H1 (cell line): Measurements from ENCODE around the gene FHL1. TPM values are rescaled to one million over a fixed set of nuclear protein-coding genes. Genes with fewer than 3 reads are reported as not detected.

Experiments
- CBX8 ChIP-seq: fragments of 300-800, 300-1000 bp; sonication (generic); IDR thresholded peaks from 2 replicates; pipeline ENCODE4 v1.7.1; 2016; ENCODE audit warnings: low read depth, low read length, borderline replicate concordance
- NRF1 ChIP-seq: IDR thresholded peaks from 2 replicates; pipeline ENCODE4 v1.6.1; 2011; ENCODE audit warnings: mild to moderate bottlenecking, low read depth, low read length, improper control_type of control experiment
- SIN3A ChIP-seq, 2 experiments: IDR thresholded peaks in 1 of 2; conservative IDR thresholded peaks in 1 of 2; 2 replicates each; pipeline ENCODE4 v1.6.1; 2011 to 2012; ENCODE audit warnings: low read length in 2 of 2, improper control_type of control experiment in 1 of 2, low read depth in 1 of 2, mild to moderate bottlenecking in 1 of 2
- SIRT6 ChIP-seq: IDR thresholded peaks from one replicate; pipeline ENCODE4 v1.7.1; 2012; ENCODE audit warnings: low read length, inconsistent platforms
- polyA plus RNA-seq, 7 experiments: library from polyadenylated mRNA; depleted of rRNA in 3 of 7; stranded (reverse) in 5 of 7; unstranded in 2 of 7; fragments of >200 nt in 5 of 7; fragments of 200-250 nt in 2 of 7; gene quantifications; 1 replicate in 5 of 7; 2 replicates in 1 of 7; 4 replicates in 1 of 7; pipeline versions ENCODE4 v1.2.1 to v1.2.3, GENCODE V29; 2011 to 2013; ENCODE audit warnings: missing spikeins in 2 of 7, mixed read lengths in 2 of 7
- total RNA-seq: library from RNA; stranded (reverse); fragmentation: NEBNext Ultra II Directional; extraction: Animal tissue kit (Norgen Biotek cat#: 25700); gene quantifications from 2 replicates; pipeline ENCODE4 v1.2.1, GENCODE V29; 2021
- TF ChIP-seq, protein P1 (sequence below): IDR thresholded peaks from 2 replicates; pipeline ENCODE4 v1.6.1; 2011; ENCODE audit warnings: low read length, improper control_type of control experiment

The FHL1 gene
- total and polyA plus RNA-seq, 2 of the 8 experiments (the other 6 are each of a cell fraction or from before 2014, with no cell fraction given) = 45.0 to 56.5 TPM

DNA sequence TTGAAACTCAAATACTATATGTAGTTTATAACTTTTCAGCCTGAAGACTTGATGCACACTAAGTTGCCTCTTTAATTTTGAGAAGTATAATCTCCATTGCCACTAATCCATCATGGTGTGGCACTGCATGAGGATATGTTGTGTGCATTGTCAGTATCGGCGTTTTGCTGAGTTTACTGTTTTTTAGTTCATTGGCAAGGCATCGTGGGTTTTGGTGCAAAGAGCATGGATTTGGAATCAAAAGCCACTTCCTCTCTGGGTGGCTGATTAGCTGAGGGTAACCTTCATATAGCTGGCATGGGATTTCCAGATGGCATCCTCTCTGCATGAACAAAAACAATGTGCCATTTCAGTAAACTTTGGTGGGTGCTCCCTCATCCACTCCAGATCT lies 38.7 kb downstream of the FHL1 start (continued):
- no peak for TF ChIP-seq NRF1
- no peak for TF ChIP-seq SIN3A (conservative IDR thresholded peaks at IDR 0.05 in 1 of 2, IDR thresholded peaks at IDR 0.05 in 1 of 2; ENCODE audit: low read depth in 1 of 2, low read length in 2 of 2)
- no peak for TF ChIP-seq CBX8
- TF ChIP-seq, protein P1, sequence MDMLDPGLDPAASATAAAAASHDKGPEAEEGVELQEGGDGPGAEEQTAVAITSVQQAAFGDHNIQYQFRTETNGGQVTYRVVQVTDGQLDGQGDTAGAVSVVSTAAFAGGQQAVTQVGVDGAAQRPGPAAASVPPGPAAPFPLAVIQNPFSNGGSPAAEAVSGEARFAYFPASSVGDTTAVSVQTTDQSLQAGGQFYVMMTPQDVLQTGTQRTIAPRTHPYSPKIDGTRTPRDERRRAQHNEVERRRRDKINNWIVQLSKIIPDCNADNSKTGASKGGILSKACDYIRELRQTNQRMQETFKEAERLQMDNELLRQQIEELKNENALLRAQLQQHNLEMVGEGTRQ = no peak
- TF ChIP-seq SIRT6 = no peak
